Stimulated activated CD4-positive, alpha-beta T cell treated with anti-CD3 and anti-CD28 coated beads, Interleukin-15, amount 100 ng/mL, for 1 hour (primary cell): ENCODE data around the gene CAPN12.

Experiments
- DNase-seq, 2 donors: peaks; one replicate each; pipeline ENCODE4 v3.0.0-alpha.2; 2020; ENCODE audit warnings: low read depth in 1 of 2, low spot score in 1 of 2

Gene CAPN12

GRCh38 chr19:38682872-38683392 is 61.3 kb downstream of the CAPN12 start:
- DNase-seq: no peak

- no peak for DNase-seq
Observed at GRCh38 chr19:38682195-38682867, 61.9 kb downstream of the CAPN12 start.
